Neural progenitor cell (in vitro differentiated cells): ENCODE data around the gene MYCBPAP.

Experiments
- CTCF ChIP-seq: fragments of 200-600 bp; sonication (generic); IDR thresholded peaks from 2 replicates; pipeline ENCODE4 v1.5.1; 2017; ENCODE audit warnings: antibody characterized with exemption, mild to moderate bottlenecking
- EZH2 ChIP-seq: fragments of 200-600 bp; sonication (generic); IDR thresholded peaks from 2 replicates; pipeline ENCODE4 v1.6.1; 2017; ENCODE audit warnings: antibody characterized with exemption, mild to moderate bottlenecking, moderate library complexity
- EZH2phosphoT487 ChIP-seq: fragments of 200-600 bp; sonication (generic); IDR thresholded peaks from 2 replicates; pipeline ENCODE4 v1.6.1; 2017; ENCODE audit warnings: antibody characterized with exemption

- TF ChIP-seq CTCF (no peak), EZH2 (no peak), EZH2phosphoT487 (no peak)
Measured at GRCh38 chr17:50522766-50523165, 14.5 kb downstream of the MYCBPAP start.
